Endothelial cell of umbilical vein (primary cell): Measurements from ENCODE around the gene PSD4. TPM values are rescaled to one million over a fixed set of nuclear protein-coding genes. Genes with fewer than 3 reads are reported as not detected.

Source experiments
- BruUV-seq: library from RNA; stranded (reverse); fragments of 400-500 nt; replicated peaks from 2 replicates; lab custom pipeline; 2021; lab: Mats Ljungman, UMichigan
- CTCF ChIA-PET: fragments of 300-600, 350-600 bp; sonication (Branson Sonifier 250); formaldehyde crosslinking; loops from one replicate; lab custom pipeline; 2021; ENCODE audit warnings: antibody characterized with exemption, inconsistent platforms; lab: Charles Lee
- POLR2A ChIA-PET: fragments of 300-600, 350-600 bp; sonication (Branson Sonifier 250); formaldehyde crosslinking; loops from one replicate; lab custom pipeline; 2021; ENCODE audit warnings: antibody characterized with exemption, inconsistent platforms; lab: Charles Lee
- DNase-seq: peaks from one replicate; pipeline ENCODE4 v3.0.0-alpha.2; 2011; ENCODE audit warnings: low read depth, low spot score
- FAIRE-seq: peaks from 2 replicates; lab custom pipeline; 2011; peaks lifted over from hg19 to GRCh38; lab: Jason Lieb, UNC
- H2AFZ ChIP-seq: 2 replicates; pipeline ENCODE4 v1.6.0; 2012; ENCODE audit warnings: low read depth, low read length, control low read depth, inconsistent platforms
- H3K27ac ChIP-seq: 2 replicates; pipeline ENCODE4 v1.5.1; 2011; ENCODE audit warnings: low read depth, mild to moderate bottlenecking, control low read depth, low read length, moderate library complexity; ENCODE audit not compliant: insufficient read depth
- H3K27me3 ChIP-seq, 2 experiments: 2 replicates each; pipeline versions ENCODE4 v1.6.0 to v1.6.1; 2011; ENCODE audit warnings: low read length in 2 of 2, mixed read lengths in 1 of 2; ENCODE audit not compliant: control insufficient read depth in 2 of 2, insufficient read depth in 2 of 2
- H3K36me3 ChIP-seq, 2 experiments: 2 replicates in 1 of 2; 3 replicates in 1 of 2; pipeline ENCODE4 v1.5.1; 2011; ENCODE audit warnings: low read length in 2 of 2, mild to moderate bottlenecking in 1 of 2, moderate library complexity in 1 of 2; ENCODE audit not compliant: control insufficient read depth in 2 of 2, insufficient read depth in 2 of 2; ENCODE audit errors: extremely low read depth in 1 of 2
- H3K4me1 ChIP-seq: 3 replicates; pipeline ENCODE4 v1.5.1; 2011; ENCODE audit warnings: mild to moderate bottlenecking, low read length; ENCODE audit not compliant: control insufficient read depth, insufficient read depth; ENCODE audit errors: extremely low read depth
- H3K4me2 ChIP-seq: 2 replicates; pipeline ENCODE4 v1.6.1; 2011; ENCODE audit warnings: low read length, control low read depth, mixed read lengths; ENCODE audit not compliant: insufficient read depth
- H3K4me3 ChIP-seq, 3 experiments: fragments of 200-600 bp in 1 of 3; sonication (generic), shearing (Covaris generic) in 1 of 3; replicated peaks in 1 of 3; 2 replicates each; pipeline ENCODE4 v1.5.1; 2011 to 2016; ENCODE audit warnings: control low read depth in 3 of 3, low read length in 3 of 3, mild to moderate bottlenecking in 2 of 3, inconsistent platforms in 1 of 3, low read depth in 1 of 3, moderate library complexity in 1 of 3; ENCODE audit not compliant: insufficient read depth in 1 of 3
- H3K79me2 ChIP-seq: 2 replicates; pipeline ENCODE4 v1.6.0; 2012; ENCODE audit warnings: low read length, inconsistent platforms; ENCODE audit not compliant: control insufficient read depth, insufficient read depth
- H3K9ac ChIP-seq: replicated peaks from 2 replicates; pipeline ENCODE3; 2011; ENCODE audit warnings: low read length, control low read depth; ENCODE audit not compliant: insufficient read depth; ENCODE audit errors: extremely low read depth
- H3K9me1 ChIP-seq: replicated peaks from 3 replicates; pipeline ENCODE4 v1.6.0; 2011; ENCODE audit warnings: mild to moderate bottlenecking, low read length; ENCODE audit not compliant: control insufficient read depth, insufficient read depth; ENCODE audit errors: extremely low read depth
- H3K9me3 ChIP-seq: replicated peaks from 2 replicates; pipeline ENCODE4 v1.5.1; 2012; ENCODE audit warnings: low read length, inconsistent platforms; ENCODE audit not compliant: control insufficient read depth, insufficient read depth
- H4K20me1 ChIP-seq: replicated peaks from 2 replicates; pipeline ENCODE3; 2011; ENCODE audit warnings: mild to moderate bottlenecking, low read length; ENCODE audit not compliant: control insufficient read depth, insufficient read depth; ENCODE audit errors: extremely low read depth
- CTCF ChIP-seq, 2 donors: IDR thresholded peaks; 1 replicate in 1 of 2; 2 replicates in 1 of 2; pipeline ENCODE4 v1.5.1; 2011; ENCODE audit warnings: low read length in 2 of 2, mild to moderate bottlenecking in 2 of 2, moderate library complexity in 2 of 2, control low read depth in 1 of 2, inconsistent platforms in 1 of 2, low read depth in 1 of 2; ENCODE audit not compliant: insufficient read depth in 1 of 2; ENCODE audit errors: extremely low read depth in 1 of 2
- EZH2 ChIP-seq: IDR thresholded peaks from 2 replicates; pipeline ENCODE4 v1.6.1; 2012; ENCODE audit warnings: borderline replicate concordance, low read depth, mild to moderate bottlenecking, moderate library complexity, low read length, inconsistent platforms; ENCODE audit not compliant: severe bottlenecking
- FOS ChIP-seq: IDR thresholded peaks from 2 replicates; pipeline ENCODE4 v1.6.1; 2011; ENCODE audit warnings: mild to moderate bottlenecking, low read length, moderate library complexity, borderline replicate concordance; ENCODE audit not compliant: insufficient read depth
- GATA2 ChIP-seq: IDR thresholded peaks from 2 replicates; pipeline ENCODE4 v1.7.0; 2011; ENCODE audit warnings: low read depth, mild to moderate bottlenecking, moderate library complexity, mixed read lengths, low read length; ENCODE audit not compliant: insufficient read length, insufficient read depth
- JUN ChIP-seq: IDR thresholded peaks from 2 replicates; pipeline ENCODE4 v1.6.1; 2011; ENCODE audit warnings: borderline replicate concordance, low read depth; ENCODE audit not compliant: insufficient read length, insufficient read depth
- MAX ChIP-seq: IDR thresholded peaks from 2 replicates; pipeline ENCODE4 v1.6.1; 2011; ENCODE audit not compliant: insufficient read depth, insufficient read length
- MYC ChIP-seq: IDR thresholded peaks from one replicate; pipeline ENCODE4 v1.6.1; 2011; ENCODE audit warnings: mild to moderate bottlenecking, low read depth, low read length
- POLR2A ChIP-seq: IDR thresholded peaks from 2 replicates; pipeline ENCODE4 v1.6.1; 2012; ENCODE audit warnings: low read depth, mild to moderate bottlenecking, control low read depth, low read length
- POLR2AphosphoS5 ChIP-seq: IDR thresholded peaks from 2 replicates; pipeline ENCODE4 v1.6.1; 2012; ENCODE audit warnings: low read depth, mild to moderate bottlenecking, control low read depth, low read length, moderate library complexity; ENCODE audit not compliant: insufficient read depth
- dilution Hi-C: fragments of 300-500 bp; cut with MboI; formaldehyde crosslinking; loops from one replicate; pipeline ENCODE4 v1.15.0; 2019; ENCODE audit warnings: low sequenced_read_pairs; ENCODE audit not compliant: extremely low pct_ligation_motif_present
- intact Hi-C: fragments of 100-400 bp; cut with micrococcal nuclease; formaldehyde crosslinking; loops from one replicate; pipeline ENCODE4 v1.10.0; 2022
- polyA plus RNA-seq, 4 experiments: library from polyadenylated mRNA; depleted of rRNA in 3 of 4; stranded (reverse) in 3 of 4; unstranded in 1 of 4; fragments of >200 nt; gene quantifications; 2 replicates each; pipeline versions ENCODE4 v1.2.1 to v1.2.3, GENCODE V29; 2011 to 2012; ENCODE audit warnings: missing spikeins in 1 of 4
- total RNA-seq: library from RNA; stranded (reverse); gene quantifications from 2 replicates; pipeline ENCODE4 v1.2.3, GENCODE V29; 2021

Gene PSD4
- total and polyA plus RNA-seq, 2 donors (not counting 3 experiments of a cell fraction or from before 2014, with no cell fraction given) = 0.01 to 0.24 TPM

GRCh38 chr2:113215056-113215455 is 41.3 kb downstream of the PSD4 start:
- ChIA-PET POLR2A (no interaction called here), CTCF (interaction anchor here (8.0 kb wide), 1 partner anchor 13 kb away, joined by 122 read pairs; no protein-coding TSS in a partner anchor)
- Histone ChIP-seq H2AFZ (no peak overlapping the region), H4K20me1 (no peaks in the 10 kb centered on the region), H3K27ac (no peak overlapping the region), H3K36me3 (no peaks in the 10 kb centered on the region), H3K79me2 (no peaks in the 10 kb centered on the region), H3K9me3 (no peaks in the 10 kb centered on the region), H3K9me1 (no peaks in the 10 kb centered on the region), H3K4me3 (no peak overlapping the region), H3K4me1 (peaks cover 16% of the 10 kb centered on the region), H3K4me2 (no peak overlapping the region), H3K27me3 (peaks cover 0 to 3% of the 10 kb centered on the region in 2 experiments), H3K9ac (no peak overlapping the region)
- no TSS peak for BruUV-seq
- dilution Hi-C loops = no loop called here
- TF ChIP-seq FOS (no peak), POLR2A (no peak), POLR2AphosphoS5 (no peak), CTCF (IDR thresholded peaks at IDR 0.05; ENCODE audit: extremely low read depth in 1 of 2, insufficient read depth in 1 of 2, low read depth in 1 of 2, low read length in 2 of 2) (no peak), MAX (no peak), GATA2 (no peak), MYC (no peak), JUN (no peak), EZH2 (no peak)
- no peak for DNase-seq
- FAIRE-seq = no peak
- intact Hi-C loops = no loop called here
